Stimulated activated CD8-positive, alpha-beta memory T cell treated with anti-CD3 and anti-CD28 coated beads, Interleukin-15, amount 100 ng/mL, for 24 hours (primary cell): ENCODE results near the gene PHYHD1.
A peak's percentile ranks its signal among the peaks of the same experiment; 100 is the strongest.
"Not testable (repeated sequence)": the region's sequence is repeated elsewhere in the genome, so short reads cannot be mapped to it uniquely, and the experiment has no call there.

ENCODE experiments used
- DNase-seq: peaks from one replicate; pipeline ENCODE4 v3.0.0-alpha.2; 2020; ENCODE audit warnings: low read depth

The PHYHD1 gene

DNA sequence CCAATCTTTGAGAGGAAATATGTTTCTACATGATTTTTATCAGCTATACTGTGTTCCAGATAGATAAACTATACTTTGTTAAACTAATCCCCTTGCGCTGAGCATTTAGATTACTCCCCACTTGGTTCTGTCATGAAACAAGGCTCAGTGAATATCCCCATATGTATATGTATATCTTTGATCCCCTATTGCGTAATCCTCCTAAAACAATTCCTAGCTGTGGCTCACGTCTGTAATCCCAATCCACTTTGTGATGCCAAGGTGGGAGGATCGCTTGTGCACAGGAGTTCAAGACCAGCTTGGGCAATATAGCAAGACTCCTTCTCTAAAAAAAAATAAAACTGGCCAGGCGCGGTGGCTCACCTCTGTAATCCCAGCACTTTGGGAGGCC is 2.7 kb downstream of the PHYHD1 start:
- DNase-seq: no peak

DNA sequence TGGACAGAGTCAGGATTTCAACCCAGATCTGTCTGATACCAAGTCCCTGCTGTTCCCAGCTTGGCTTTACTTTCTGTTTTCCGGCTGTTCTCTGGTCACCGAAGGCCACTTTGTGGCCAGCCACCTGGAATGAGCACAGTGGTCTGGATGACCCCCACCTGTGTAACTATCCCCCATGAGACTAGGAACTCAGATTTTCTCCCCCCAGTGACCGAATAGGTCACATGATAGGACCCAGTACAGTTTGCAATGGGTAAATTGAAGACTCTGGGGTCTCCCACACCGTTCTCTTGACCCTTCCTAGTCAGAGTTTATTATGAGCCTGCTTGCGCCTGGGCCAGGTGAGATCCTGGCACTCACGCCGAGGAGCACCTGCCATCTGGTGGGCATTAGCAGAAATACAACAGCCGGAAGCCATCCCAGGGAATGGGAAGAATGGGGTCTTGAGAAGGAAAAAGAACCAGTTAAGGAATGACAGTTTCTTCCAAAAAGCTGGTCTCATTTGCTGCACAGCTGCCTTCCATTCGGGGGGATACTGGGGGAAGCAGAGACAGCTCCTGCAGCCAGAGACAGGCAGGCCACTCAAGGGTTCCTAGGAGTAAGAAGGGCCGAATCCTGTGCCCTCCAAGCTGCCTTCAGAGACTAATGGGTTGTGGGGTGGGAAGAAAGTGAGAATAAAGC is 7.1 kb downstream of the PHYHD1 start:
- no peak for DNase-seq

DNA sequence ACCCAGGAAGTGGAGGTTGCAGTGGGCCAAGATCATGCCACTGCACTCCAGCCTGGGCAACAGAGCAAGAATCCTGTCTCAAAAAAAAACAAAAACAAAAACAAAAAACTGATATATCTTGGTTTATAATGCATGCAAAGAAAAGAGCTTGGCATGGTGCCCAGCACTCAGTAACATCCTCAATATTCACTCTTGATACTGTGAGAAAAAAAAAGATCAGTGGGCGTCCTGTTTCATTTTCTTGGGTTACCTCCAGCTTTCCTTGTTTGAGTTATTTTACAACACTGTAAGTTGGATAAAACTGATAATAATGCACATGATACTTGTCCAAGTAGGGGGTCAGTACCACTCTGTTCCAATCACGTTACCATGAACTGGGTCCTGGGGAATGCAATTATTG is 7.8 kb downstream of the PHYHD1 start:
- DNase-seq: no peak

DNA sequence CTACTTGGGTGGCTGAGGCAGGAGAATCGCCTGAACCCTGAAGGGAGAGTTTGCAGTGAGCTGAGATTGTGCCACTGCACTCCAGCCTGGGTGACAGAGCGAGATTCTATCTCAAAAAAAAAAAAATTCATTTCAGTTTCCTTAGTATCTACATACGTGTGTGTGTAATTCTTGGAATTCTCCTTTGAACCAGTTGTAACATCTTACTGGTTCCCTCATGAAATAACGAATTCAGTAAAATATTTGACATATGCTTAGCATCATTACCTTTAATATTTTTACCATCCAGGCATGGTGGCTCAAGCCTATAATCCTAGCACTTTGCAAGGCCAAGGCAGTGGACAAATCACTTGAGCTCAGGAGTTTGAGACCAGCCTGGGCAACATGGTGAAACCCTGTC is 8.8 kb downstream of the PHYHD1 start:
- no peak for DNase-seq

DNA sequence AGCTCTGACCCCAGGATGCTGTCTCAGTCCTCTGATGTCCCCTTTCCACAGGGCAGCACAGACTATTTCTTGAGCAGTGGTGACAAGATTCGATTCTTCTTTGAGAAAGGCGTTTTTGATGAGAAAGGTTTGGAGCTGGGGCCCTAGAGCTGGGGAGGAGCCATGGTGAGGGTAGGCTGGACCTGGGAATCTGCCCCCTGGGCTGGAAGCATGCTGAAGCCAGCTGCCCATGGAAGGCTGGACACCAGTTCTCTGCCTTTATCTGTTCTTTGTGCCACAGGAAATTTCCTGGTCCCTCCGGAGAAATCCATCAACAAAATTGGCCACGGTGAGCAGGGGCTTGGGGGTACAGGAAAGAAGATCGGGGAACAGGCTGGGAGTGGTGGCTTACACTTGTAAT is 12.9 kb downstream of the PHYHD1 start:
- DNase-seq: no peak

DNA sequence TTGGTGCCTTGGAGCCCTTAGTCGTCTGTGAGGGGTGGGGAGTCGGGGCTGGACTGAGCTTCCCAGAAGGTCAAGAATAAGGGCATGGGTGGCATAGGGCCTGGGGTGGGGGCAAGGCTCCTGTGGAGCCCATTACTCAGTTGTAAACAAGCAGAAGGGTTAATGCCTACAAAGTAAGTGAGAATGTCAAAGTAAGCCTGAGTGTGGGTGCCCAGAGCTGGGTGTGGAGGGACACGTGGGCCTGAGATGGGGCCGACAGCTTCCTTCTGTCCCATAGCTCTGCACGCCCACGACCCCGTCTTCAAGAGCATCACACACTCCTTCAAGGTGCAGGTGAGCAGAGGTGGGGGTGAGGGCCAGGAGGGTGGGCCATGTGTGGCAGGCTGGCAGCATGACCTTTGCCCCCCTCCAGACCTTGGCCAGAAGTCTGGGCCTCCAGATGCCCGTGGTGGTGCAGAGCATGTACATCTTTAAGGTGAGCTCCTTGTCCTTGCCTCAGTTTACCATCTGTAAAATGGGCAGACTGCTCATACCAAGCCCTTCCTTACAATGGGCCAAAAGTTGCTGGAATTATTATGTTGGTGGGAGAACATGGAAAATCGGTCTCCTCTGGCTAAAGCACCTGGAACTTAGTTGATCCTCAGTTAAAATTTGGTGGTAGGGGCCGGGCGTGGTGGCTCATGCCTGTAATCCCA is 15.5 kb downstream of the PHYHD1 start:
- no peak for DNase-seq

DNA sequence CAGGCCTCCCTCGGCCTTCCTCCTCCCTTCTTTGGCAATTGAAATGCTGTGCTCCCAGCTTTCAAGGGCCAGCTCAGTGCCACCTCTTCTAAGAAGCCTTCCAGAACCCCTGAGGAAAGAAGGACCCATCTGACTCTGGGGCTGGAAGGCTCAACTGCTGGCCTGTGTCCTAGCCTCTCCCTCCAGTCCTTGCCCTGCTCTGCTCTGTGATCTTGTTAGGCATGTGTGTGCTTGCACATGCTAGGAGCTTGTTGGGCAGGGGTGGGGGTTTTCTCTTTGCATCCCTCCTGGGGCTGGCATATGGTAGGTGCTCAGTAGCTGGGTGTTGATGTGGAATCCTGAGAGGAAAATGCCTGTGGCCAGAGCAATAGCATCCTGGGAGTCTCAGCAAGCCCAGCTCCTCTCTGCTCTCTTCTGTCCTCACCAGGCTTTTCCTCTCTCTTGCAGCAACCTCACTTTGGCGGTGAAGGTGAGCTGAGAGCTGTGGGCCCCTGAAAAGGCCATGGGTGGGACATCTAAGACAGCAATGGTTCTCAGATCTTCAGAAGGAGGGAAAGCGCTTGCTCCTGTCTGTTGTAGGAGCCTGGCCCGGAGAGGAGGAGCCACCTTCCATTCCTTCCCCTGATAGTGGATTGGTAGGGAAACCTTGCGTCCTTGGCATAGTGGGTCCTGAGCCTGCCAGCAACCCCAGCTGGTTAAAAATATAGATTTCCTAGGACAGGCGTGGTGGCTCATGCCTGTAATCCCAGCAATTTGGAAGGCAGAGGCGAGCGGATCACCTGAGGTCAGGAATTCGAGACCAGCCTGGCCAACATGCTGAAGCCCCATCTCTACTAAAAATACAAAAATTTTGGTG is 16.8 kb downstream of the PHYHD1 start:
- DNase-seq: no peak

DNA sequence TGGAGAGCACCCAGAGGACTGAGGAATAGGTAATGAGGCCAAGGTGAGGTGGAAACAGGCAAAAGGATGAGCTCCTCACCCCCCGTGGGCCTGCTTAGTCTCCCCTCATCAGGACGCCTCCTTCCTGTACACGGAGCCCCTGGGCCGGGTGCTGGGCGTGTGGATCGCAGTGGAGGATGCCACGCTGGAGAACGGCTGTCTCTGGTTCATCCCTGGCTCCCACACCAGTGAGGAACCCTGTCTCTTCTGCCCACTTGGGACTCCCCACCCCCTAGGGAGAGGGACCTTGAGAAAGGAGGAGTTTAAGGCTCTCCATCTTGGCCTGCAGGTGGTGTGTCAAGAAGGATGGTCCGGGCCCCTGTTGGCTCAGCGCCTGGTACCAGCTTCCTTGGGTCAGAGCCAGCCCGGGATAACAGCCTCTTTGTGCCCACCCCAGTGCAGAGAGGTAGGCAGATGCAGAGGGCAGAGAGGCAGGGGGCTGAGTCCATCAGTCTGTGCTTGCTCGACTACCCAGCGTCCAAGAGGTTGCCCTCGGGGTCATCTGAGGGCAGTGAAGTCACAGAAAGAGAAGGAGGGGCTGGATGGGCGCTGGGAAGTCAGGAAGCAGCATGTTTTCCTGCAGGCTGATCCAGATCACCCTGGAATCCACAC is 19.6 kb downstream of the PHYHD1 start:
- DNase-seq: no peak

DNA sequence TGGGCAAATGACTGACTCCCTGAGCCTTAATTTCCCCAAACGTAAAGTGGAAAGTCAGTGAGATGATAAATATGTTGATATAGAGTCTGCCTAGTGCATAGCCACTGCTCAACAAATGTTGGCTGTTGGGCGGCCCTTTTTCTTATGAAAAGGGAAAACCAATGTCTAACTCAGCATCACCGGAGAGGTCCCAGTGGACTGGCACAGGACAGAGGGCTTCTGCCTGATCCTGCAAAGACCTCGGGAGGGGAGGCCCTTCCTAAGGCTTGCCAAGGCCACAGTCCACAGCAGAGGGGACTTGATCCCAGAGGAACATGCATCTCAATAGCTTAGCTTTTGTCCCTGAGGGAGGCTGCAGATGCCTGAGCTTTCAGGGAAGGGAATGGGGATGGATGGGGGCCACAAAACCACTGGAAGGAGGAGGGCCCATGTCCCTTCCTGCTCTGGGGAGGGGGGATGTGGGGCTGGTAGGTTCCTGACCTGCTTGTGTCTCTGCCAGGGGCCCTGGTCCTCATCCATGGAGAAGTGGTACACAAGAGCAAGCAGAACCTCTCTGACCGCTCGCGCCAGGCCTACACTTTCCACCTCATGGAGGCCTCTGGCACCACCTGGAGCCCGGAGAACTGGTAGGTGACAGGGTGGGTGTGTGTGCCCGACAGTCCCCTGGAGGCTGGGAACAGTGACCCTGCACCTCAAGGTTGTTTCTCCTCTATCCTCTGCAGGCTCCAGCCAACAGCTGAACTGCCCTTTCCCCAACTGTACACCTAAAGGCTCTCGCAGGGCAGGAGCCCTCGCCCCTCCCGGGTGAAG is 20.4 kb downstream of the PHYHD1 start:
- no peak for DNase-seq

DNA sequence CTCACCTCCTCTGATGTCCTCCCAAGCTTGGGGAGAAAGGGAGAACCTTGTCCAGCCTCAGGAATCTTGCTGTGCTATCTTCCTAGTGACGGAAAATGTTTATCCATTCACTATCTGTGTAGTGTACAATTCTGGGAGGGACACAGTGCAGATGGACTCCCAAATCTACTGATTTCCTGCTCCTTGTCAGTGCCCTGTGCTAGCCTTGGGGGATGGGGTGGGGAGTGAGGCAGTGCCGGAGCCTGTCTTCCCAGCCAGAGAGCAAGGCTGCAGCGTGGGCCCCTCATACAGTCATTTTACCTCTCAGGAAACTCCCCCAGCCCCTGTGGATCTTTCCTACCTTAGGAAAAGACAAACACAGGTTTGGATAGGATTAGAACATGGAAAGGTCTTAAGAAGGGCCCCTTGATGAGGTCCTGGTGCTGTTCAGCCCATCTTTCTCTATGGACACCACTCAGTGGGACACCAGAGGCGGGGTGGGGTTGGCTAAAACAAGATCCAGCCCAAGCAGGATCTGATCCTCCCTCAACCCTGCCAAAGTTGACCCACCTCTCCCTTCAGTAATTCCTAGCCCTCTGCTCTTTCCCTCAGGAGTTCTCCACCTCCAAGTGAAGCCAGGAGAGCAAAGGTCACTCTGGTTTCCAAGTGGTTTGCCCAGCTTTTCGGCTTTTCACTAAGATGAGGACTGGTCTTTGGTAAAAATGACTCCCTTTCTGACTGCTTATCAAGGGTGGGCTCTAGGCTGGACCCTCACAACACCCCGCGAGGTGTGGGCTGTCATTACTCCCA is 23.2 kb downstream of the PHYHD1 start:
- no peak for DNase-seq

DNA sequence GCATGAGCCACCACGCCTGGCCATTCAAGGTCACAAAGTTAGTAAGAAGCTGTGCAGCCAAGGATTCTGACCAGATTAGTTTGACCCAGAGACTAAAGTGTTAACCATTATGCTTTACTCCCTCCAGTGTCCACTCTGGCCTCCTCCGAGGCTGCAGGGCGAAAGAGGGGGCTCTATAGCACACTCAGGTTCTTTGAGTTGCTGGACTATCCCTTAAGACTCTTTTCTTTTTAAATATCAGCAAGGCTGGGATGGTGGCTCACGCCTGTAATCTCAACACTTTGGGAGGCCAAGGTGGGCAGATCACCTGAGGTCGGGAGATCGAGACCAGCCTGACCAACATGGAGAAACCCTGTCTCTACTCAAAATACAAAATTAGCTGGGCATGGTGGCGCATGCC is 24.2 kb downstream of the PHYHD1 start:
- not testable (repeated sequence) for DNase-seq

DNA sequence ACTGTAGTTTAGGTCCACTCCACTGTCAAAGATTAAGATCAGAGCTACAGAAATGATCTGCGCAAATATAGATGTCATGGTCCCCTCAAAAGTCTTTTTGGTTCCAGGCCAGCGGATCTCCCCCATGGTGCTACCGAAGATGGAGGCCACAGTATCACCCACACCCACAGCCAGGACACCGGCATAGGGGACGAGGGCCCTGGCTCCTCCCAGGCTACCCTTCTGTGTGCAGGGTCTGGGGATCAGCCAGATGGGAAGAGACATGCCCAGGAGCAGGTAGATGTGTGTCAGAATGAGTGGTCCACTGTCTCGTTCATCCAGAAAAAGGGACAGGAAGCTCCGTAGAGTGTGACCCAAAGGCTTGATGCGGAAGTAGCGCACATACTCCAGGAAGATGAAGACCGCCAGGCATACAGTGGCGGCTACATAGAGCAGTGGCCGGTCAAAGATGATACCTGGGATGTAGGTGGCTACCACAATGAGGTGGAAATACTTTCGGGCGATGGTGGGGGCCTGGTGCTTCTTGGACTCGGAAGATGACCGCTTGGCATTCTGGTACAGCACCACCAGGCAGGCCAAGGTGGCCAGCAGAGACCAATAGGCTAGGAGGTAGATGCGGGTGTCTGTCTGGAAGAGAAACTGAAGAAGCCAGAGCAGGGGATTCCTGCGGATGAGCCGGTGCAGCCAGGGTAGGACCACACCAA is 25.2 kb downstream of the PHYHD1 start:
- DNase-seq: no peak

DNA sequence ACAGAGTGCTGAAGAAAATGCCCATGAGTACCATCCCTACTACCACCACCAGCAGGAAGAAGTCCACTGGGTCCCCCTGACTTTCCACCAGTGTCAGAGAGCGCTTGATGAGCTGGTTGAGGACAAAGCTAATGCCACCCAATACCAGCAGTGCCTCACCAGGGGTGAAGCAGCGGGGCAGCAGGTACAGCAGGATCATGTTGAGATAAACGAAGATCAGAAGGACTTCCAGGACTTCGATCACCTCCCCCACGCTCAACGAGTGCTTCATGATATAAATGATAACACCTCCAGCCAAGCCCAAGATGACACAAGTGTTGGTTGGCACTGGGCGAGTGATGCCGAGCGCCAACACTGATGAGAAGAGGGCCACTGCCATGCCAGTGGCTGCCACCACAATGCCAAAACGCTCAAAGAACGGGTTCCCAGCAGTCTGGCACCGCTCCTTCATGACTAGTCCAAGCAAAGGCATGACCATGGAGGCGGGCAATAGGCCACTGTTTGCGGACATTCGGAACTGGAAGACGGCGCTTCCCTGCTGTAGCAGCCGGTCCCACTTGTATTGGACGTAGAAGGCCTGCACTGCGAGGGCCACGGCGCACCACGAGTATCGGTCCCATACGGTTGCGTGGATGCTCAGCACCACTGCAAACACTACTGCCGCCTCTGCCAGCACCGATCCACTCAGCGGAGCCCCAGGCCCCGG is 25.9 kb downstream of the PHYHD1 start:
- no peak for DNase-seq

DNA sequence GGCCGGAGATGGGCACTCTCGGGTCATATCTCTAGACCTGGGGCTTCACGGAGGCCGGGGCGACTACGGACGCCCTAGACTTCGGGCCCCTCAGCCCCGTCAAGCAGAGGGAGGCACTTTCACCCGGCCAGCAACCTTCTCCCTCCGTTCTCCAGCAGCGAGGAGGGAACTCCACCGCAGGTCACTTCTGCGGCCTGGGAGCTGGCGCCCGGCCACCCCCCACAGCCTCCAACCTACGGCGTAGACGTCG is 26.4 kb downstream of the PHYHD1 start:
- no peak for DNase-seq

DNA sequence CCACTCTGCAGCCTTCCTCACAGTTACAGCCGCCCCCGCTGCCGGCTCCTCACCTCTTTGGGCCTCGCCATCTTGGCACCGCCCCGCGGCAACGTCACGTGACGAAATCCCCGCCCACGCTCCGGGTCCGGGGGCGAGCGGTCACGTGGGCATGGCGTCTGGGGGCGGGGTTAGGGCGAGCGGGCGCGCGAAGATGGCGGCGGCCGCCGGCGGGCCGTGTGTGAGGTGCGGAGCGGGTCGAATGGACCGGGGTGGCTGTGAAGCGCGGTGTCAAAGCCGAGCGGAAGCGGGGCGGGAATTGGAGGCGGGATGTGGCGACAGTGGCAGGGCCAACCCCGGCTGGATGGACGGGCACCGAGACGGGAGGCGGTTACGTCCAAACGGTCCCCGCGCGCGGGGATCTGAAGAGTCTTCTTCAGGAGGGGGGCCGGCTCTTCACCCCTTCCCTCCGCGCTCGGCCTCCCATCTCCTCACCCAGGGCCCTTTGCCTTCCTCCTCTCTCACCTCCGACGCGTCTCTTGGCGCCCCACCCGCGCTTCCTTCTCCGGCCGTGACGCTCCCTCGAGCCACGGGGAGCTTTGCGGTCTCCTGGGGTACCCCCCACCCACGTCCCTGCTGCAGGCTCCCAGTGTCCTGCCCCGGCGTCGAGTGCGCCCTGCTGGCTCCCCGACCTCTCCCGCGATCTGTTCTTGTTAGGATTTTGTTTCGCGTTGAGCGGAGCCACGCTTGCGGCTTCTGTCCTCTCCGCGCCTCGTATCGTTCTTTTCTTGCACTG is 26.9 kb downstream of the PHYHD1 start, which contains the start of the genes DOLK and NUP188:
TSS of gene DOLK (minus strand) at position 77 of the 775 bp plus-strand sequence. CDS start 300 bp downstream, outside the sequence.
TSS of gene NUP188 (plus strand) at position 173 of the 775 bp plus-strand sequence. CDS start at position 194, 21 bp downstream.
- DNase-seq: peak; percentile 100

DNA sequence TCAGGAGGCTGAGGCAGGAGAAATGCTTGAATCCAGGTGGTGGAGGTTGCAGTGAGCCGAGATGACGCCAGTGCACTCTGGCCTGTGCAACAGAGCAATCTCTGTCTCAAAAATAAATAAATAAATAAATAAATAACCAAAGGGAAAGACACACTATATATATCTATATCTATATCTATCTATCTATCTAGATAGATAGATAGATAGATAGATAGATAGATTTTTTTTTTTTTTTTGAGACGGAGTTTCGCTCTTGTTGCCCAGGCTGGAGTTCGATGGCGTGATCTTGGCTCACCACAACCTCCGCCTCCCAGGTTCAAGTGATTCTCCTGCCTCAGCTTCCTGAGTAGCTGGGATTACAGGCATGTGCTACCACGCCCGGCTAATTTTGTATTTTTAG is 40.6 kb downstream of the PHYHD1 start:
- not testable (repeated sequence) for DNase-seq

DNA sequence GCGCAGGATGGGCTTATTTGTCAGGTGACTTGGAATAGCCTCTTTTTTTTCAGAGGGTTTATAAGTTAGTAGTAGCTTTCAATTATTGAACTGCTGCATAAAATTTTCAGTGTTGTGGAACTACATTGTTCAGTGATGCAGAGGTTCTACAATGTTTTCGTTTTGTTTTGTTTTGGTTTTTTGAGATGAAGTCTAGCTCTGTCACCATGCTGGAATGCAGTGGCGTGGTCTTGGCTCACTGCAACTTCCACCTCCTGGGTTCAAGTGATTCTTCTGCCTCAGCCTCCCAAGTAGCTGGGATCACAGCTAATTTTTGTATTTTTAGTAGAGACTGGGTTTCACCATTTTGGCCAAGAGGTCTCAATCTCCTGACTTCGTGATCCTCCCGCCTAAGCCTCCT is 48.7 kb downstream of the PHYHD1 start:
- DNase-seq: no peak

DNA sequence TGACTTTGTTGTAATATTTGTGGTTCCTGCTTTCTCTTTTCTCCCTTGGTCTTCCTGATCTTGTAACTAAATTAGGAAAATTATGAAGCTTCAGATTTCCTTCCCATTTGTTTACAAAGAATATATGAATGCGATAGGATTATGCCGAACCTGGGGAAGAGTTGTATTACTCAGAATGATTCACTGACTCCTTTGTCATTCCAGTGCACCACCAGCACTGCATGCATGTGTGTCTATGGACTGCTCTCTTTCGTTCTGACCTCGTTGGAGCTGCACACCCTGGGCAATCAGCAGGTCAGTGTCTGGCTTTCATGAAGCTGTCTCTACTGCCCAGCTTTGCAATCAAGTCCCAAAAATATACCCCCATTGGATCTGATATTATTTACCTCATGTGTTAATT is 52.2 kb downstream of the PHYHD1 start:
- DNase-seq: no peak

DNA sequence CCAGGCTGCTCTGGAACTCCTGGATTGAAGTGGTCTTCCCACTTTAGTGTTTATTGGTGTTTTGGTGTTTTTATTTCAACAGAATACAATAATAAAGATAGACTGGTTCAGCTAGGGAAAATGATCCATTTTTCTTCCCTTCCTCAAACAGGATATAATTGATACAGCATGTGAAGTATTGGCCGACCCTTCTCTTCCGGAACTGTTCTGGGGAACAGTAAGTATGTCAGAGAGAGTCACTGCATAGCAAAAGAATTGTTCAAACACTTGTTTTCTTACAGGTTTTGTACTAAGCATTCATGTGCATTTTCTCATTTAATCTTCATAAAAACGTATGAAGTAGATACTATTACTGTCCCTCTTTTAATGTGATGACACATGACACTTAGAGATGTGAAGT is 58.3 kb downstream of the PHYHD1 start:
- DNase-seq: no peak
